ENCODE data around the gene LAMA2. TPM values are rescaled to one million over a fixed set of nuclear protein-coding genes. Genes with fewer than 3 reads are reported as not detected.

LAMA2 gene
- total and polyA plus RNA-seq, 5 donors: 28.7 to 176 (median 134) TPM

- DNase-seq (no peak), ATAC-seq (no peak)
- intact Hi-C loops (cut with DNase I): no loop called here
- H3K4me3 ChIP-seq (ENCODE audit: low read length): no peak overlapping the region
- no peaks in the 10 kb centered on the region for H3K27me3 ChIP-seq (ENCODE audit: control insufficient read depth, insufficient read depth)
- H3K27ac ChIP-seq (ENCODE audit: low read length): no peak overlapping the region
- H3K4me1 ChIP-seq (ENCODE audit: control insufficient read depth, insufficient read depth, low read length): no peaks in the 10 kb centered on the region
- 93% methylated on average over 1 of the region's 1 CpG for WGBS
- H3K9me3 ChIP-seq (ENCODE audit: control insufficient read depth, low read length): no peaks in the 10 kb centered on the region
Observed at GRCh38 chr6:129551486-129551885, 668.5 kb downstream of the LAMA2 start.

GRCh38 chr6:129552413-129552812, 669.5 kb downstream of the LAMA2 start:
- ATAC-seq: no peak
- Histone ChIP-seq H3K27me3 (ENCODE audit: control insufficient read depth, insufficient read depth) (no peaks in the 10 kb centered on the region), H3K27ac (ENCODE audit: low read length) (no peak overlapping the region), H3K9me3 (ENCODE audit: control insufficient read depth, low read length) (no peaks in the 10 kb centered on the region), H3K4me3 (ENCODE audit: low read length) (no peak overlapping the region), H3K4me1 (ENCODE audit: control insufficient read depth, insufficient read depth, low read length) (no peaks in the 10 kb centered on the region)
- WGBS: 91% methylated on average over 2 of the region's 2 CpGs
- intact Hi-C loops (cut with DNase I): no loop called here
- DNase-seq: no peak

DNA sequence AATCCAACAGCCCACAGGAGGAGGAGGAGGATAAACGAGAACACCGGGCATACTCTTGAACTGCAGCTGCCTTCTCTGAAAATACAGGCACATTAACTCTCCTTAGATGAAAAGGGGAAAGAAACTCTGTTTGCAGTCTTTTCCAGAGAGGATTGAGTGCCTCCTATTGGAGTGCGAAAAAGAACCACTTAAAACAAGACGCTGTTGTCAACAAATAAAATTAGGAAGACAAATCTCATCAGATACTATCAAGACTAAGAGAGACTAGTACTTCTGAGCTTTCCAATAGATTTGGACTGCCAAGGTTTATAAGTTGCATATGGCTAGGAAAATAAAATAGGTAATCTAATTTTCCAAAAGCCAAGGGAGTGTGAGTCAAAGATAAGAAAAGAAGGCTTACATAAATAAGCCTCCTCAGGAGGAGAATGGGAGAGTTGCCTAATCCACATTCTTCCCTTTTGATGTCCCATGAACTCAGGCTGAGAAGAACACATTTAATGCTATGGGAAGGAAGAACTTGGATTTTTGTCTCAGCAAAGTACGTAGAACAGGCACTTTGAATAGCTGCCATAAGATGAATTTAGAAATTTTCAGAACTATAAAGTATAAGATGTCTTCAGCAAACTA, 672.4 kb downstream of the LAMA2 start:
- no peak overlapping the region for H3K27ac ChIP-seq (ENCODE audit: low read length)
- 74% methylated on average over 5 of the region's 5 CpGs for WGBS
- DNase-seq (no peak), ATAC-seq (no peak)
- no peak overlapping the region for H3K4me3 ChIP-seq (ENCODE audit: low read length)
- no peaks in the 10 kb centered on the region for H3K27me3 ChIP-seq (ENCODE audit: control insufficient read depth, insufficient read depth)
- no peaks in the 10 kb centered on the region for H3K4me1 ChIP-seq (ENCODE audit: control insufficient read depth, insufficient read depth, low read length)
- intact Hi-C loops (cut with DNase I): no loop called here
- H3K9me3 ChIP-seq (ENCODE audit: control insufficient read depth, low read length): no peaks in the 10 kb centered on the region

DNA sequence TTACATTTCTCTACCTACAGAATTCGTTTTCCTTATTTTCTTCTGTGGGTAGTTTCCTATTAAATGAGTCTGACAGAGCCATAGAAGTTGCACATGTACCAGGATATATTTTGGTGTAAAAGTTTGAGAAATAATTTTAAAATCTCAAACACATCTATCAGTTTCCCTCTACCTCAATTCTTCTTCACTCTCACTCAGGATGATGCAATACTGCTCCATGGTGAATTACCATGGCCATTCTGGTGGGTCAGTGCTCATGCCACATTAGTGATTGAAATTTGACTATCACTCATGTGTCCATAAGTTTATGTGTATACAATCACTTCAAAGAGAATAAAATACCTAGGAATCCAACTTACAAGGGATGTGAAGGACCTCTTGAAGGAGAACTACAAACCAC, 675.3 kb downstream of the LAMA2 start:
- ATAC-seq (no peak), DNase-seq (no peak)
- Histone ChIP-seq H3K27me3 (ENCODE audit: control insufficient read depth, insufficient read depth) (no peaks in the 10 kb centered on the region), H3K9me3 (ENCODE audit: control insufficient read depth, low read length) (no peaks in the 10 kb centered on the region), H3K4me3 (ENCODE audit: low read length) (no peak overlapping the region), H3K27ac (ENCODE audit: low read length) (no peak overlapping the region), H3K4me1 (ENCODE audit: control insufficient read depth, insufficient read depth, low read length) (no peaks in the 10 kb centered on the region)
- 83% methylated on average over 1 of the region's 1 CpG for WGBS
- intact Hi-C loops (cut with DNase I): no loop called here

DNA sequence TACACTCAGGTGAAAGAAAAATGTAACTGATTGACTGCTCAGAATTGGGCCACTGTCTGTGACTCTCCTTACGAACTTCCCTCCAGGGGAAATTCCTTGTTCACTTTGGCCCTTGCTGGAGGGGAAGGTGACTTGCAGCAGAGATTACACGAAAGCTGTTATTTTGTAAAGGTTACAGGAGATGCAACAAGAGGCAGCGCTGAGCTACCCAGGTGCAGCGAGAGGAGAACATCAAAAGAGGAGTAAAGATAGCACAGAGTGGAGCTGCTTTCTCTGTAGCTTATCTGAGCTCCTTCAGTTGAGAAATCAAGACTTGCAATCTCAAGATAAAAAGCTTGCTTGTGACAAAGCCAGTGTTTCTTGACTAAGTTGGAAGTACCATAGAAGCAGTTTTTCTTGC, 682.4 kb downstream of the LAMA2 start:
- no peak overlapping the region for H3K27ac ChIP-seq (ENCODE audit: low read length)
- no peaks in the 10 kb centered on the region for H3K27me3 ChIP-seq (ENCODE audit: control insufficient read depth, insufficient read depth)
- ATAC-seq: no peak
- 90% methylated on average over 4 of the region's 4 CpGs for WGBS
- no peak for DNase-seq
- H3K4me1 ChIP-seq (ENCODE audit: control insufficient read depth, insufficient read depth, low read length): no peaks in the 10 kb centered on the region
- H3K4me3 ChIP-seq (ENCODE audit: low read length): no peak overlapping the region
- no peaks in the 10 kb centered on the region for H3K9me3 ChIP-seq (ENCODE audit: control insufficient read depth, low read length)
- intact Hi-C loops (cut with DNase I): loop anchor here in 1 of 4 donors (10.0 kb wide), 1 partner anchor 51 kb away; no protein-coding TSS in a partner anchor

DNA sequence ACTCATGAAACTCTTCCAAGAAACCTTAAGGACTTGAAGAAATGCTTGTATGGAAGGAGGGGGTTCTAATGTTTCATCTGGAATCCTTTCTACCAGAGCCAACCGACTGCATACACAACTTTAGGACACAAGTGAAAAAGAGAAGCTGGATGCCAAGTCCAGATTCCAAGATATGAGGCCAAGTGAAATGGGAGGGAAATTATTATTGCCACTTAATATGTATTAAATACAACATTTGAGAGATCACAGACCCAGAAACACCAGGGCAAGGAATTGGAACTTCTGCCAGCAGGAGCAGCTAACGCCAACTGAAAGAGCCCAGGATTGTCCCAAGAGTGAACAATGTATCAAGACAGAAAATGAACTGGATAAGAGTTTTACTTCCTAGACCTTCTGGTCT, 682.9 kb downstream of the LAMA2 start:
- WGBS: 51% methylated on average over 2 of the region's 2 CpGs
- Histone ChIP-seq H3K4me3 (ENCODE audit: low read length) (no peak overlapping the region), H3K27me3 (ENCODE audit: control insufficient read depth, insufficient read depth) (no peaks in the 10 kb centered on the region), H3K4me1 (ENCODE audit: control insufficient read depth, insufficient read depth, low read length) (no peaks in the 10 kb centered on the region), H3K27ac (ENCODE audit: low read length) (no peak overlapping the region), H3K9me3 (ENCODE audit: control insufficient read depth, low read length) (no peaks in the 10 kb centered on the region)
- intact Hi-C loops (cut with DNase I): loop anchor here in 1 of 4 donors (10.0 kb wide), 1 partner anchor 51 kb away; no protein-coding TSS in a partner anchor
- no peak for DNase-seq
- ATAC-seq: no peak

All from right cardiac atrium (tissue), 5 donors.